Stimulated activated CD4-positive, alpha-beta T cell treated with anti-CD3 and anti-CD28 coated beads, Interleukin-15, amount 100 ng/mL, for 48 hours (primary cell): Measurements from ENCODE around the gene CALHM3.

Source experiments
- DNase-seq, 2 donors: peaks; one replicate each; pipeline ENCODE4 v3.0.0-alpha.2; 2020; ENCODE audit warnings: low read depth in 2 of 2

The CALHM3 gene

DNA sequence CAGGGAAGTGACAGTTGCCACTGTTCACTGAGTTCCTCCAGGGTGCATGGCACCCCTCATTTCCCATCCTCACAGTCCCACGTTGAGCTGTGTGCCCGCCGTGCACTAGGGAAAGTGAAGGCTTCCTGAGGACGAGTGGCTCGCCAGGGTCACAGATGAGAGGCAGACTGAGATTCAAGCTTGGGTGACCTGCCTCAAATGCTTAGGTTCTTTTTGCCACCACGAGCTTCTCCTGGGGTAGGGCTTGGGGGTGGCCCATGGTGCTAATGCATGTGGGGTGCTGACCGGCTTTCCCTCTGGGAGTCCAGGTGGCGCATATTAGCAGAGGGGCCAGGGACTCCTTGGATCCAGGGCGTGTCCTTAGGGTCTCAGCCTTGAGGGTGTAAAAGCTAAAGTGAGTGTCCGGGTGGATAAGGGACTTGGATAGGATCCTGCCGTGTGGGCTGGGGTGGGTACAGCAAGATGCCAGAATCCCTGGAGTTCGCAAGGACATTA, 28.8 kb downstream of the CALHM3 start:
- DNase-seq: no peak

DNA sequence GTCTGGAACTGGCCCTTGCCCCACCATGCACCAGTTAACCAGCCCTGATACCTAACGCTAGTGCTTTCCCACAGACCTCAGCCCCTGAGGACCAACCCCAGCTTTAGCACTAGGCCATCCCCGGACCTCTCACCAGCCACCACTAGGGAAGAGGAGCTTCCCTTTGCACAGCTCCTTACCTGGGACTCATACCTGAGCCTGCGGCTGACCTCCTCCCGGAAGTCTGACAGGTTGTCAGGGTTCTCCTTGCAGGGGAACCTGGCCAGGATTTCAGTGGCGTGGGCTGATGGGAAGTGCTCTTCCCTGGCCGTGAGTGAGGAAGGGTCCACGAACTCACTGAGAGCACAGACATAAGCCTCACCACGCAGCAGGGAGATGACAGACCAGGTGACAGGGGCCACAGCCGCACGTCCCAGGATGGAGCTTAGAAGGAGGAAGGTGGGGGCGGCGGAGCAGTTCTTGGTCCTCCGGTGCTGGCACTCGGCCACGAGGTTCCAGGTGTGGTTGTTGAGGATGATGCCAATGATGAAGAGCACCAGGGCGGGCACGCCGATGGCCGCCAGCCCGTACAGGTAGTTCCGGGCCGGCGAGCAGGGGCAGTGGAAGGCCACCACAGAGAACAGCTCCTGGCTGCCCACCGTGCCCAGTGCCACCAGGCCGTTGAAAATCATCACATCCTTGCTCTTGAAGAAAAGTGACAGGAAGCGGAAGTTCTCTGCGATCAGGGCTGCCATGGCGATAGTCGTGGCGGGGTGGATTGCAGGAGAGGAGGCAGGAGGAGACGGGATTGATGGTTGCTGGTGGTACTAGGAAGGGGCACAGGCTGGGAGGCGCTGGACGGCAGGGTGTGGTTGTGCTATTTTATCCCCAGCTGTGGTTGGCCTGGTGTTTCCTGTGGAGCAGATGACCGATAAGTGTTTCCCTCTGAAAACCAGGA, 29.6 kb downstream of the CALHM3 start:
- no peak for DNase-seq

DNA sequence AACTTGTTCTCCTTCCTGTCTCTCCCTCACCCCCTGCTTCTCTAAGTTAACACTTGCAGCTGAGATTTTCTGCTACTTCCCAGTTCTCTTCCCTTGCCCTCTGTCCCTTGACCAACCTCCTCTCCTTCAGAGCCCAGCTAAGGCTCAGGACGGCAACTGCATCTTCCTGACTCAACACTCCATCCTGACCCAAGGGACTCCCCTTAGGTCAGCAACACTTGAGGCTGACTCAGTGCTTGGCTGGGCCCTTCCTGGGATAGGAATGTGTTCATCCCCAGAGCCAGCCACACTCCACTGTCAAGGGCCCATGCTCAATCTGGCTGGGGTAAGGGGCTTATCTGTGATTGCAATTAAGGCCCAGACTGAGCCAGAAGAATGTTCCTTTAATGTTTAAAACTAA, 30.3 kb downstream of the CALHM3 start:
- DNase-seq: no peak

DNA sequence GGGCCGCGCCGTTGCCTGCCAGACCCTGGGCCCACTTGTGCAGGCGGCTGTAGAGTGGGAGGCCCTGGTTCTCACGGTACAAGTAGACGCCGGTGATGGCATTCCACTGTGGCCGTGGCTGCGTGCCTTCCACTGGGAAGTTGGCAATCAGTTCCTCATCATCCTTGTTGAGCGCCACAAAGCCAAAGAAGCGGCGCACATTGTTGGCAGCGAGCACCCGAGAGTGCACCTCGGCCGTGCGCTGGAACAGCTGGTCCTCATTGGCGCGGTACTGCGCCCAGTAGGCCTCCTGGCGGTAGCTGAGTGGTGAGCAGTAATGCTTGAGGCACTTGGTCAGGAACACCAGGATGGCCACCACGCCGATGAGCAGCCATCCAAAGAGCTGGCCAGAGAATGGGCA, 31.9 kb downstream of the CALHM3 start:
- no peak for DNase-seq

DNA sequence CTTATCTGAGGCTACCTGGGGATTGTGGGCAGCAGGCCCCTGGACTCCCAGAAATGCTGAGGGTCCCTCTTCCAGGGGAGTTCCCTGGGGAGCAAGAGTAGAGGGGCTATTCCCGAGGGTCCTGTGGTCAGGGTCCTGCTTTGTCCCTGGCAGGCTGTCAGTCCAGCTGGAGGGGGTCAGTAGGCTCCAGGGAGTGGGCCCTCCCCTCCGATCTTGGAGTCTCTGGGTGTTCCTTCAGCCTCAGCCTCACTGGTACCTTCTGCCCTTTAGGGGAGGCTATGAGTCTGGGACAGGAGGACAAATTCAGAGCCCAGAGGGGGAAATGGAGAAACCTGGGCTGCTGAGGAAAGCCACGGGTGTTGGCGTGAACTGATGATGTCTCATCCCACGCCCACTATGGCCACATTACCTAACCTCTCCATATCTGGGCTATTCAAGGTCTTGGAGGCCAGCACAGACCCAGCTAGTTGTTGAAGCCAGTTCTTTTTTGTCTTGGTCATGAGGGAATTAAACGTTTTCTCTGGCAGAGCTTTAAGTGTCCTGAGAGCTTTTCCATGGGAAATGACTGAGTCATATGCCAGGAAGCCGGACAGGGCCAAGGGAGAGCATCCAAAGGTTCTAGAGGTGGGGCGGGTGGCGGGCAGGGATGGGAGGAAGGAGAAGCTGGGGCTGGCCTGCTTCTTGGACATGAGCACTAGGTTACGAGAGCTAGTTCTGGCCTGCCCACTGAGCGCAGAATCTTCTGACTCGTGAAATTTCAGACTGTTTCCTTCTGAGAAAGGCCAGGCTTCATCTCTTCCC, 33.1 kb downstream of the CALHM3 start:
- no peak for DNase-seq

DNA sequence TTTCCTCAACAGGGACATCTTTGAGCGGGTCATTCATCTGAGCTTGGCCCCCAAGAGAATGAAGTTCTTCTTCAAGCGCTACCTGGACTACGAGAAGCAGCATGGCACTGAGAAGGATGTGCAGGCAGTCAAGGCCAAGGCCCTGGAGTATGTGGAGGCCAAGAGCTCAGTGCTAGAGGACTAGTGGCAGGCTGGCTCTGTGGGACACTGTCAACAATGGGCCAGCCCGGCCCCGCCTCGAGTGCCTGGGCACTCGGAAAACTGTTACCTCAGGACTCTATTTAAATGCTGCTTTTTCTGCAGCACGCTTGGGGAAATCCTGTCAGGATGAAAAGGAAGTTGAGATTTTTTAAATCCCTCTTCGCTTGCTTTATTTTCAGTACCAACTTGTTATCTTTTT, 33.7 kb downstream of the CALHM3 start:
- no peak for DNase-seq

DNA sequence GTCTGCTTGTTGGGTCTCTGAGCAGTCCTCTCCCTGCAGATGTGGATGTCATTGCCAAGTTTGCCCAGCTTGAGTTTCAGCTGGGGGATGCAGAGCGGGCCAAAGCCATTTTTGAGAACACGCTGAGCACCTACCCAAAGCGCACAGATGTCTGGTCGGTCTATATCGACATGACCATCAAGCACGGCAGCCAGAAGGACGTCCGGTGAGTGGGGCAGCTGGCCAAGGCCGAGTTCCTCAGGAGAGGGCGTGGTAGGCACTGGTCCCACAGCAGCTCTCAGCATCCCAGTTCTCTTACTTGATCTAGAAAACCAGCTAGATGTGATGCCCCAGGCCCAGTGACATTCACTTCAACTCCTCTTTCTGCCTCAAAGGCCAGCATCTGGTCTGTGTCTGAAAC, 34.6 kb downstream of the CALHM3 start:
- DNase-seq: no peak

DNA sequence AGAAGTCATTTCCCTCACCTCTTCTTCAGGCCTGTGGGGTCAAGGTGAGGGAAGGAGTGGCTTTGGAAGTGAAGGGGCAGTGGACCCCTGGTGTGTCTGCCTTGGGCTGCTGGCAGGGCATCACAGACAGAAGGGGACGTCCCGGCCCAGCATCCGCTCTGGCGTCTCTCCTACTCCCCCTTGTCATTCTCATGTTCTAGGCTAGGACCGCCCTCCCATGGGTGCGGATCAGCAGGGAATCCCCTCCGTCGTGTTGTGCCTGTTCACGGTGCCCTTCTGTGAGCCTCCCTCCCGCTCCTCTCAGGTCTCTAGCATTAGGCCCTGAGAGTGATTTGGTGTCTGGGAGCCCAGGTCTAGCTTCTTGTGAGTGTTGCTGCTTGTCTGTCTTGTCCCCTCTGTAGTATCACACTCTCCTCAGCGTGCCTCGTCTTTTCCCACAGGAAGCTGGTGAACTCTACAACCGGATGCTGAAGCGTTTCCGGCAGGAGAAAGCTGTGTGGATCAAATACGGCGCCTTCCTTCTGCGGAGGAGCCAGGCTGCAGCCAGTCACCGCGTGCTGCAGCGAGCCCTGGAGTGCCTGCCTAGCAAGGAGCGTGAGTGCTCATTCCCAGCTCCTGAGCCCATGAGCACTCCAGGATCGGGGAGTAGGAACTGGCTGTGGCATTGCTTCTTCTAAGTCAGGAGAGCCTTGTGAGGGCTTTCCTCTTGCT, 35.4 kb downstream of the CALHM3 start:
- DNase-seq: no peak

DNA sequence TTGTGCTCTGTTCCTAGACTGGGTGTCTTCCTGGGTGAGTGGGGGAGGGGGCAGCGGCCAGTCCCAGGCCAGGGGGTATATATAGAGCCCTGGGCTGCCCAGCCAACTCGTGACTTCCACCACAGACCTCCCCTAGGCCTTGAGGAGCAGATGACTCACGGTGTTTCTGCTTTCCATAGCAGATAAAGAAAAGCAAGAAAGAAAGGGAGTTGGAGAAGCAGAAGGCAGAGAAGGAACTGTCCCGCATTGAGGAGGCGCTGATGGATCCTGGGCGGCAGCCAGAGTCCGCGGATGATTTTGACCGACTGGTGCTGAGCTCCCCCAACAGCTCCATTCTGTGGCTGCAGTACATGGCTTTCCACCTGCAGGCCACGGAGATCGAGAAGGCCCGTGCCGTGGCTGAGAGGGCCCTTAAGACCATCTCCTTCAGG, 37.0 kb downstream of the CALHM3 start:
- DNase-seq: no peak

DNA sequence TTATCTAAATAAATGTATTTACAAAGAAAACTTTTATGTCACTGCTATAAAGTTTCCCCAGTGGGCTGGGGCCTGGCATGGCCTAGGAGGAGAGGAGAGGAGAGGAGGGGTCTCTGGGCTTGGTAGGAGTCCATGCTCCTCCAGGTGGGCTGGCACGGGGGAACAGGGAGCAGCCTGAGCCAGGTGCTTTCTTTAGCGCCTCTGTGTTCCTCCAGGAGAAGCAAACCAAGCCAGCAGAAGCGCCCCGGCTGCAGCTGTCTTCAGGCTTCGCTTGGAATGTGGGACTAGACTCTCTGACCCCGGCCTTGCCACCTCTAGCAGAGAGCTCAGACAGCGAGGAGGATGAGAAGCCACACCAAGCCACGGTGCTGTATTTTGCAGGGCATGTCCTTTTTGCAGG, 37.4 kb downstream of the CALHM3 start:
- DNase-seq: no peak

DNA sequence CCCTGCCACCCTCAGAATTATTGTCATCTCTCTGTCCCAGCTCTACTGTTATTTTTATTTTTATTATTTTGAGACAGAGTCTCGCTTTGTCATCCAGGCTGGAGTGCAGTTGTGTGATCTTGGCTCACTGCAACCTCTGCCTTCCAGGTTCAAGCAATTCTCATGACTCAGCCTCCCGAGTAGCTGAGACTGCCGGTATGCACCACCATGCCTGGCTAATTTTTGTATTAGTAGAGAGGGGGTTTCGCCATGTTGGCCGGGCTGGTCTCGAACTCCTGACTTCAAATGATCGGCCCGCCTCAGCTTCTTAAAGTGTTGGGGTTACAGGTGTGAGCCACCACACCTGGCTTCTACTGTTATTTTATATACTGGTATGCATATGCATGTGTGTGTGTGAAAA, 37.8 kb downstream of the CALHM3 start:
- DNase-seq: no peak

DNA sequence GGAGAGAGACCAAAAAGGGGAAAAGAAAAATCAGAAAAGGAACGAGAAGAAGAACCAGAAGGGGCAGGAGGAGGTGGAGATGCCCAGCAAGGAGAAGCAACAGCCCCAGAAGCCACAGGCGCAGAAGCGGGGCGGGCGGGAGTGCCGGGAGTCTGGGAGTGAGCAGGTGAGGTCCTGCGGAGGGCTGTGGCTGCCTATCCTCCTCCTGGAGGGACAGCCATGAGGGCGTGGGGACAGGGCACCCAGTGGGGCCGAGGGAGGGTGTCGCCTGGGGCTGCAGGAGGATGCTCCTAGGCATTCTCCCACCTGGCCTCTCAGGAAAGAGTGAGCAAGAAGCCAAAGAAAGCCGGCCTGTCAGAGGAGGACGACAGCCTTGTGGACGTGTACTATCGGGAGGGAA, 38.6 kb downstream of the CALHM3 start:
- no peak for DNase-seq

DNA sequence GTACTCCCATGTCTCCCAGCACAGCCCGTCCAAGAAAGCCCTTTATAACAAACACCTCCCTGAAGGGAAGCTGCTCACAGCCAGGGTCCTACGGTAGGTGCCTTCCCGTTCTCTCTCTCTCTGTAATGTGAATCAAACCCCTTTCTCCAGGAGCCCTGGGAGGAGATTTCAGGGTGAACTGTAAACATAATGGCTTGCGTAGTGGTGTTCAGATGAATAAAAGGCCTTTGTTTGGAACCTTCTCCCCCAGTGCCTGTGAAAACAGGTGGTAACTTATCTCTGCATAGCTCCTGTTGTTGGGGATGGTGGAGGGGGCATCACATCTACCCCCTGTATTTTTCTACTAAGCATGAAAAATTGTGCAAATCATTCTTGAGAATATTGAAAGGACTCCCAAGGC, 39.3 kb downstream of the CALHM3 start:
- DNase-seq: no peak

DNA sequence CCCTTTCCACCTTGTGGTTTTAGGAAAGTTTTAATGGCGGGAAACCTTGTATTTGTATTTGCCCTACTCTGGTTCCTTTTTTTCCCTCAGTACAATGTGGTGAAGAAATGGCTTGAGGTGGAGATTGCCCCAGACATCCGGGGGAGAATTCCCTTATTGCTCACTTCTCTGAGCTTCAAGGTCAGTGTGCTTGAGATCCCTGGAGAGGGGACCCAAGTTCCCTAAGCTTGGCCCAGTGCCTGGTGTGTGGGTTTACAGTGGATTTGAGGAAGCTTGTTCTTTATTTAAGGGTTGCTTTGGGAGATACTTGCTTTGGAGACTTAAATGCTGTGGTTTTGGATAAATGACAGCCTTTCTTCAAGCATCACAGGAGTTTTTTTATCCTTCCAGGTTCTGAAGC, 45.2 kb downstream of the CALHM3 start:
- no peak for DNase-seq

DNA sequence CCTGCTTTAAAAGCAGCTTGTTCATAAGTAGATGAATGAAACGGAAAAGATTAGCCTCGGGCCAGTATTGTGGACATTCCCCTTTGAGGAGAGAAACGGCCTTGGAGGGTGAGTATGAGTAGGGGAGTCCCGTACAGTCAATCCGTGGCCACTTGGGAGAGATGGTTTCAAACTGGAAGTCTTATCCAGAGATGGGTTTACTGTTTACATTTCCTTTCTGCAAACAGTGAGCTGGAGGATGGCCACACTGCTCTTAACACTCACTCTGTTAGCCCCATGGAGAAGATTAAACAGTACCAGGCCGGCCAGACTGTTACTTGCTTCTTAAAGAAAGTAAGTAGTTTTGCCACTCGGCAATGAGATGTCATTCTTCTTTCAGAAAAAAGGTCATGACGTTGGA, 47.1 kb downstream of the CALHM3 start:
- DNase-seq: no peak

DNA sequence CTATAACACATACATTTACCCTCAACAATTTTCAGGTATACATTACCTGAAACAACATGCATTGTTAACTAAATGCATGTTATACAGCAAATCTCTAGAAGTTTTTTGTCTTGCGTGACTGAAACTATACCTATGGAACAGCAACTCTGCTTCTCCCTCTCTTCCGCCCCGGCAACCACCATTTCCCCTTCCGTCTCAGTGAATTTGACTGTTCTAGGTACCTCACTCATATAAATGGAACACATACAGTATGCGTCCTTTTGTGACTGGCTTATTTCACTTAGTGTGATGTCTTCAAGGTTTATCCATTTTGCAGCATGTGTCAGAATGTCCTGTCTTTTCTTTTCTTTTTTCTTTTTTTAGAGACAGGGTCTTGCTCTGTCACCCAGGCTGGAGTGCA, 49.4 kb downstream of the CALHM3 start:
- DNase-seq: no peak

DNA sequence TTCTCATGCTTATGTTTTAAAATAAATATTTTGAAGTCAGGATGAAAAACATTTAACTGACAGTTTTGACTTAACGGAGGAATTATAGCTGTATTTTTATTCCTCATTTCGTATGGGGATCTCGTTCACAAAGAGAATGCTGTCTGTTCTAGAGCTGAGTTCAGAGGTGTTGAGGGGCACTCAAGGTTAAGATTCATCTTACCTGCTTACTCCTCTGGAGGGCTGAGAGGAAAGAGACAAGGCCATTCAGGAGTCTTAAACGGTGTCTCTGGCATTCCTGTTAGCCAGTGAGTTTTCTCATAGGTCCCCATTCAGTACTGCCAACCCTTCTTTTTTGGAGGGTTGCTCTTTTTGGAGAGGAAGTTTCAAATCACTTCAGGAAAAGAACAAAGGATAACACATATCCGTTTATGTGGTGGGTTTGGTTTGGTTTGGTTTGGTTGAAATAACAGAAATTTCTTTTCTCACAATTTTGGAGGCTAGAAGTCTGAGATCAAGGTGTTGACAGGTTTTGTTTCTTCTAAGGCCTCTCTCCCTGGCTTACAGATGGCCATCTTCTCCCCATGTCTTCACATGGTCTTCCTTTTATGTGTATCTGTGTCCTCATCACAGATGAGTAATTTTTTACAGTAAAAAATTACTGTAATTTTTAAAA, 49.9 kb downstream of the CALHM3 start:
- DNase-seq: no peak

DNA sequence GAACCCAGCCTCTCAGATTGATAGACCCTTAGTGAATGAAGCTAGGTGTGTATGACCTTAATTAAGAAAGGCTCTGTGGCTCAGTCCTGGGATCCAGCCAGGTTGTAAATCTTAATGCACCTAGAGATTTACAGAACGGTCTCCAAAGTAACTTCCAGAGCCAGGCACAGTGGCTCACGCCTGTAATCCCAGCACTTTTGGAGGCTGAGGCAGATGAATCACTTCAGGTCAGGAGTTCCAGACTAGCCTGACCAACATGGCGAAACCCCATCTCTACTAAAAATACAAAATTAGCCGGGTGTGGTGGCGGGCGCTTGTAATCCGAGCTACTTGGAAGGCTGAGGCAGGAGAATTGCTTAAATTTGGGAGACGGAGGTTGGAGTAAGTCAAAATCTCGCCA, 51.2 kb downstream of the CALHM3 start:
- no peak for DNase-seq

DNA sequence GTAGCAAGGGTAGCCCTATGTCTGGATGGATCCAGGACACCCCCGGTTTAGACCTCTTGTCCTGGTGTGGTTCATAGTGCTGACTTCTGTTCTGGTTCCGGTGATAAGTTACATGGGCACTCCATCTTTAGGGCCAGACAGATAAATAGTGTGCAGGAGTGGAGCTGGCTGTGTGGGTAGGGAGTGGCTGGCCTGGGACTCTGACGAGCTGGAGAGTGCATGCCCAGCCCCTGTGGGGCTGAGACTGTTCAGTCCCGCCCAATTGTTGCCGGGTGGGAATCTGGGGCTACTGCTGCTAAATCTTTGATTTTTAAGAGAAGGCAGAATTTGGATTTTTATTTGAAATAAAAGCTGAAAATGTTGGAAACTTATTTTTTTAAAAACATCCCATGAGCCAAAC, 55.3 kb downstream of the CALHM3 start:
- no peak for DNase-seq
